Testis (tissue), 3 donors: ENCODE results near the gene STARD13. TPM values are rescaled to one million over a fixed set of nuclear protein-coding genes. Genes with fewer than 3 reads are reported as not detected.
"Not testable (repeated sequence)": the region's sequence is repeated elsewhere in the genome, so short reads cannot be mapped to it uniquely, and the experiment has no call there.

Experiments
- DNase-seq: peaks from one replicate; pipeline ENCODE4 v3.0.0-alpha.2; 2019
- H3K27ac ChIP-seq, 2 donors: fragments of 200-600 bp; sonication (generic); one replicate each; pipeline ENCODE4 v1.5.1; 2019
- H3K27me3 ChIP-seq: fragments of 200-600 bp; sonication (generic); one replicate; pipeline ENCODE4 v1.5.1; 2019
- H3K36me3 ChIP-seq: fragments of 200-600 bp; sonication (generic); one replicate; pipeline ENCODE4 v1.5.1; 2017; ENCODE audit warnings: low read depth; ENCODE audit errors: missing control alignments
- H3K4me1 ChIP-seq: fragments of 200-600 bp; sonication (generic); one replicate; pipeline ENCODE4 v1.5.1; 2019
- H3K4me3 ChIP-seq, 2 donors: fragments of 200-600 bp; sonication (generic); one replicate each; pipeline ENCODE4 v1.5.1; 2017 to 2019
- H3K9me3 ChIP-seq: fragments of 200-600 bp; sonication (generic); one replicate; pipeline ENCODE4 v1.5.1; 2017
- CTCF ChIP-seq, 3 experiments: fragments of 450-650 bp in 2 of 3; fragments of 200-600 bp in 1 of 3; sonication (generic) in 1 of 3; IDR thresholded peaks; one replicate each; pipeline ENCODE4 v1.5.1; 2016 to 2019; ENCODE audit warnings: antibody characterized with exemption in 3 of 3, mild to moderate bottlenecking in 2 of 3, moderate library complexity in 1 of 3
- POLR2A ChIP-seq: fragments of 450-650 bp; IDR thresholded peaks from one replicate; pipeline ENCODE4 v1.6.1; 2017; ENCODE audit warnings: antibody characterized with exemption, mild to moderate bottlenecking, moderate library complexity
- WGBS, 2 donors: methylation state at CpG; one replicate each; pipeline ENCODE4 v1.1.5; 2018; 5-methylcytosine and 5-hydroxymethylcytosine counted together
- intact Hi-C: fragments of 100-400 bp; cut with DNase I; formaldehyde crosslinking; loops from one replicate; pipeline ENCODE4 v1.15.1; 2023; ENCODE audit warnings: low total_unique reads
- polyA plus RNA-seq: library from polyadenylated mRNA; stranded (reverse); fragments of 350-450 nt; fragmentation: Illumina TruSeq; extraction: RNeasy Lipid Tissue Mini Kit (QIAGEN cat#74804); gene quantifications from one replicate; pipeline ENCODE4 v1.2.3, GENCODE V29; 2014; ENCODE audit warnings: low read depth, low replicate concordance; ENCODE audit not compliant: insufficient read depth
- total RNA-seq, 2 donors: library from RNA; depleted of rRNA; stranded (reverse); fragments of >200 nt; gene quantifications; one replicate each; pipeline ENCODE4 v1.2.3, GENCODE V29; 2016

STARD13 gene
- total and polyA plus RNA-seq, 3 donors from 2014 or later = 7.2 to 33.7 (median 24.4) TPM

DNA sequence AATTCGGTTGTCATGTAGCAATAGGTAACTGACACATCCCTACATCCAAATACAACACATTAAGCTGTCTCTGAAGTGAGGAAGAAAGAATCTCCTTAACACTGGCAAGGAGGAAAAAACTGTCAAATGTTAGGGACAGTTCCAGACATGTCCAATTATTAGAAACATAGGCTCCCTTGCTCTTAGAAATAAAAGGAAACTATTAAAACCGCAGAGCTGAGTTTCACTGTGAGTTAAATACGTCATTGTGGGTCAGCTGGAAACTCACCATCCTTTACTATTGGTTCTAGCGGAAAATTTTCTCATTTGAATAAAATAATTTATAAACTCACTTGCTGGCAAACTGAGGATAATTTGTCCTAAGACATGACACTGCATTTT is 40.7 kb downstream of the STARD13 start:
- Histone ChIP-seq H3K27ac (peak overlapping the region in 1 of 2 donors; percentile 75), H3K9me3 (no peaks in the 10 kb centered on the region), H3K36me3 (no peaks in the 10 kb centered on the region), H3K27me3 (no peaks in the 10 kb centered on the region), H3K4me3 (no peak overlapping the region), H3K4me1 (no peaks in the 10 kb centered on the region)
- DNase-seq = no peak
- WGBS, 2 donors = 92% methylated on average over 4 of the region's 4 CpGs
- no peak for TF ChIP-seq CTCF (IDR thresholded peaks at IDR 0.05)
- no peak for TF ChIP-seq POLR2A
- intact Hi-C loops = no loop called here

DNA sequence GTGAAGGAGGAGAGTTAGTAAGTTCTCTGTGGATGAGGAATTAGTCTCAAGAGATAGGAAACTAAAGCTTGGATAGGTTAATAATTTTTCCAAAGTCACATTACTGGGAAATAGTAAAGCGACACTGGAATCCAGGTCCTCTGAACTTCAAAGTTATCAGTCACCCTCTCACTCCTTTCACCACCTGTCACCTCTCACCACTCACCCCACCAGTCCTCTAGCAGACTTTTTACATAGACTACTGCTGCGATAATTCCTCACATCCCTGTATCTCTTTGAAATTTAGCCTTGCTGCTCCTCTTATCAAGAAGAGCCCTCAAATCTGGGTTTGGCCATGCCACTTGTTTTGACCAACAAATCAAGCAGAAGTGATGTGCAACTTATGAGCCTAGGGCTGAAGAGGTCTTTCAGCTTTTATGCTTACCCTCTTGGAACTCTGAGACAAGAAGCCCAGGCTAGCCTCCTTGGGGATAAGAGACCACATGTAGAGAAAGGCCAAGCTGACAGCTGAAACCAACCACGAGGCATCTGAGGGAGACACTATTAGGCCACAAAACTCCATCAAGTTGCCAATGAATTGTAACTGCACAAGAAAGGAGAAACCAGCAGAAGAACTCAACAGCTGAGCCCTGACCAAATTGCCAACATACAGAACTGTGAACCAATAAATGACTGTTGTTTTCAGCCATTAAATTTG is 41.2 kb downstream of the STARD13 start:
- no peaks in the 10 kb centered on the region for H3K27me3 ChIP-seq

GRCh38 chr13:33242984-33243617 is 42.5 kb downstream of the STARD13 start:
- intact Hi-C loops = no loop called here
- Histone ChIP-seq H3K36me3 (no peaks in the 10 kb centered on the region), H3K27me3 (no peaks in the 10 kb centered on the region), H3K4me1 (no peaks in the 10 kb centered on the region), H3K9me3 (no peaks in the 10 kb centered on the region), H3K27ac (peak overlapping the region in 1 of 2 donors; percentile 30), H3K4me3 (no peak overlapping the region)
- TF ChIP-seq POLR2A = no peak
- TF ChIP-seq CTCF (IDR thresholded peaks at IDR 0.05) = no peak
- DNase-seq = no peak
- WGBS, 2 donors = 92 to 99% methylated on average over 2 of the region's 2 CpGs

More for the DNA sequence above, 41.2 kb downstream of the STARD13 start:
- Histone ChIP-seq H3K9me3 (no peaks in the 10 kb centered on the region), H3K27ac (peak overlapping the region in 1 of 2 donors; percentile 75), H3K36me3 (no peaks in the 10 kb centered on the region), H3K4me1 (no peaks in the 10 kb centered on the region), H3K4me3 (no peak overlapping the region)
- no peak for DNase-seq
- 92 to 93% methylated on average over 3 of the region's 3 CpGs for WGBS, 2 donors
- TF ChIP-seq CTCF (IDR thresholded peaks at IDR 0.05) (no peak), POLR2A (no peak)
- intact Hi-C loops = no loop called here

- WGBS, 2 donors = 66 to 79% methylated on average over 5 to 6 of the region's 6 CpGs
- H3K36me3 ChIP-seq, H3K27me3 ChIP-seq, H3K4me1 ChIP-seq, intact Hi-C loops, DNase-seq, H3K4me3 ChIP-seq, H3K9me3 ChIP-seq, H3K27ac ChIP-seq: not testable (repeated sequence)
Measured at GRCh38 chr13:33242372-33242771, 43.2 kb downstream of the STARD13 start.

DNA sequence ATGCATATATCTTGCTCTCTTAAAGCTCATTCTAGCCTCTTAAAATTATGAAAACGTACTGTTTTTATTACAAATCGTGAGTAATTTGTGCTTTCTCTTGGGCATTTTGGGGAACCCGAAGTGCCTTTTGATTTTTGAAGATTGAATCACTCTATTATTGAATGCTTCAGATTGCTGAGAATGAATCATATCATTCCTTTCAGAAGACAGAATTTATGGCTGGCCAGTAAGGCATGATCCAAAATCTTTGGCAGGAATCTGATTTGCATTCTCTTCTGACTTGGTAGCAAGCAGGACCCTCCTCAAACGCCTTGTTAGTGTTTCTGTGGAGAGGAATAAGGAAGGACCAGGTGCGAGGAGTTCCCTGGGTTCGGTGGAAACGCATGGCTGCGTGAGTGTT is 49.5 kb downstream of the STARD13 start:
- no peak for DNase-seq
- Histone ChIP-seq H3K36me3 (no peaks in the 10 kb centered on the region), H3K27me3 (no peaks in the 10 kb centered on the region), H3K27ac (no peak overlapping the region), H3K9me3 (no peaks in the 10 kb centered on the region), H3K4me3 (no peak overlapping the region), H3K4me1 (no peaks in the 10 kb centered on the region)
- WGBS, 2 donors = 91 to 93% methylated on average over 8 of the region's 8 CpGs
- TF ChIP-seq POLR2A = no peak
- no peak for TF ChIP-seq CTCF (IDR thresholded peaks at IDR 0.05)
- intact Hi-C loops = no loop called here
